ENCODE measurements around the gene AFAP1L1. TPM values are rescaled to one million over a fixed set of nuclear protein-coding genes. Genes with fewer than 3 reads are reported as not detected.

The AFAP1L1 gene
- total and polyA plus RNA-seq, 2 donors from 2014 or later = 4.8 to 14.8 TPM

DNA sequence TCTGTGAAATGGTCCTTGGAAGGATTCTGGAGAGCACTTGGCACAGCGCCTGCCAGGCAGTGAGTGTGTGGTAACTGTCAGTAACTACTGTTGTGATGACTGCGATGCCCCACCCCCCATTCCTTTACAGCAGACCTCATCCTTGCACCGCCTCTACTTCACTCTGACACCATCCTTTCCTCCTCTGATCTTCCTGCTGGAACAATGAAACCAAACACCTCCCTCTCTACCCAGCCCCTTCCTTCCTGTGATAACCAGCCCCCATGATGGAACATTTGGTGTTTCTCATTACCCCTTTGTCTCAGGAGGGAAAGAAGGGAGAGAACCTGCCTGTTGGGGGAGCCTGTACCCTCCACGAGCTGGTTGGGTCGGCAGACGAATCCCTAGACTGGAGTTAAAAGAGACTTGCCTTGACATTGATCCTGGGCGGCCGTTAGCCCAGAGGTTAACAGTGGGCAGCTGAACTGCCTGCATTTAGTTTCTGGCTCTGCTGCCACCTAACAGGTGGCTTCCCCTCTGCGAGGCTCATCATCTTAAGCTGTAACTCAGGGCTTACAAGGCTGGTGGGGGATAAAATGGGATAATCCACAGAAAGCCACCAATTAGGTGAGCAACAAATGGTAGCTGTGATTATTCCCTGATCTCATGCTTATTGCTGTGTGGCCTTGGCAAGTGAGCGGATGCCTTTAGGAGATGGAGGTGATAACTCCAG lies 39.4 kb downstream of the AFAP1L1 start:
- Histone ChIP-seq H3K4me1 (ENCODE audit: control insufficient read depth in 2 of 3, insufficient read depth in 2 of 3, low read depth in 1 of 3, low read length in 3 of 3) (peaks cover 0 to 4% (median 0%) of the 10 kb centered on the region in 3 donors), H3K9me3 (ENCODE audit: control insufficient read depth in 2 of 3, insufficient read depth in 1 of 3, low read length in 3 of 3) (no peaks in the 10 kb centered on the region), H3K36me3 (ENCODE audit: control insufficient read depth in 2 of 3, insufficient read depth in 3 of 3, low read length in 3 of 3) (no peaks in the 10 kb centered on the region), H3K27ac (ENCODE audit: low read depth in 2 of 2, low read length in 2 of 2) (no peak overlapping the region), H3K4me3 (ENCODE audit: low read length in 3 of 3) (no peak overlapping the region), H3K27me3 (ENCODE audit: control insufficient read depth, insufficient read depth, low read length) (no peaks in the 10 kb centered on the region), H3K9ac (ENCODE audit: low read length in 3 of 3) (no peak overlapping the region)
- no peak for TF ChIP-seq CTCF (IDR thresholded peaks at IDR 0.05; ENCODE audit: borderline replicate concordance, extremely low read depth, insufficient read depth)
- intact Hi-C loops (cut with DNase I) = no loop called here
- DNase-seq (peak in 4 of 5 donors; percentile 77 to 84 (median 81)), FAIRE-seq (no peak)

- no peak for FAIRE-seq
- H3K27me3 ChIP-seq (ENCODE audit: control insufficient read depth, insufficient read depth, low read length) = no peaks in the 10 kb centered on the region
- intact Hi-C loops (cut with DNase I) = no loop called here
Observed at GRCh38 chr5:149313151-149313841, 41.6 kb downstream of the AFAP1L1 start.

DNA sequence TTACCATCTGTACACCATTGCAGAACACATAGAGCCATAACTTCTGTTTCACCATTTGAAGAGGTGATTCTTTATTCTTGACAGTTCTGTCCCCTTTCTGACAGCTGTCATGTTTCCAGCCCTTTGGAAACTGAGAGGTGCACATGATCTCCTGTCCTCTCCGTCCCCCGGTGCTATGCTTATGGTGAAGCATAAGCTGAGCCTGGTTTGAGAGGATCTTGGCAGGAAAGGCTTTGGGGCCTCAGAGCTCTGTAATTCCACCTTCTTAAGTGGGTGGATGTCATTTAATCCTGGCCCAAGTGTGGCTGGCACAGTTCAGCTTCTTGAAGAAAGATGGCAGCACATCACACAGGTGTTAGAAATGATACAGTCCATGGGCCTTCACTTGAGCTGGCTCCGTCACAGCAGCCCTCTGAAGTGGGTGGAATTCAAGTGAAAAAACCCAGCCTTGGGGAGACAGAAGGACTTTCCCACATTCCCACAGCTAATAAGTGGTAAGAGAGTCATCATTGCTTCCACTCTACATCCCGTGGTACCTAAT lies 43.0 kb downstream of the AFAP1L1 start:
- DNase-seq = no peak
- no peak for TF ChIP-seq CTCF (IDR thresholded peaks at IDR 0.05; ENCODE audit: borderline replicate concordance, extremely low read depth, insufficient read depth)
- Histone ChIP-seq H3K36me3 (ENCODE audit: control insufficient read depth in 2 of 3, insufficient read depth in 3 of 3, low read length in 3 of 3) (no peaks in the 10 kb centered on the region), H3K4me1 (ENCODE audit: control insufficient read depth in 2 of 3, insufficient read depth in 2 of 3, low read depth in 1 of 3, low read length in 3 of 3) (peaks cover 0 to 11% (median 0%) of the 10 kb centered on the region in 3 donors), H3K9ac (ENCODE audit: low read length in 3 of 3) (no peak overlapping the region), H3K9me3 (ENCODE audit: control insufficient read depth in 2 of 3, insufficient read depth in 1 of 3, low read length in 3 of 3) (no peaks in the 10 kb centered on the region), H3K27ac (ENCODE audit: low read depth in 2 of 2, low read length in 2 of 2) (no peak overlapping the region), H3K4me3 (ENCODE audit: low read length in 3 of 3) (no peak overlapping the region), H3K27me3 (ENCODE audit: control insufficient read depth, insufficient read depth, low read length) (no peaks in the 10 kb centered on the region)
- no peak for FAIRE-seq
- intact Hi-C loops (cut with DNase I) = no loop called here

More at GRCh38 chr5:149313151-149313841, 41.6 kb downstream of the AFAP1L1 start:
- no peak overlapping the region for H3K9ac ChIP-seq (ENCODE audit: low read length in 3 of 3)
- no peaks in the 10 kb centered on the region for H3K36me3 ChIP-seq (ENCODE audit: control insufficient read depth in 2 of 3, insufficient read depth in 3 of 3, low read length in 3 of 3)
- no peak overlapping the region for H3K4me3 ChIP-seq (ENCODE audit: low read length in 3 of 3)
- no peak overlapping the region for H3K27ac ChIP-seq (ENCODE audit: low read depth in 2 of 2, low read length in 2 of 2)
- TF ChIP-seq CTCF (IDR thresholded peaks at IDR 0.05; ENCODE audit: borderline replicate concordance, extremely low read depth, insufficient read depth) = no peak
- H3K4me1 ChIP-seq (ENCODE audit: control insufficient read depth in 2 of 3, insufficient read depth in 2 of 3, low read depth in 1 of 3, low read length in 3 of 3) = peaks cover 0 to 9% (median 0%) of the 10 kb centered on the region in 3 donors
- no peak for DNase-seq
- no peaks in the 10 kb centered on the region for H3K9me3 ChIP-seq (ENCODE audit: control insufficient read depth in 2 of 3, insufficient read depth in 1 of 3, low read length in 3 of 3)

Data from kidney (tissue), 14 donors.